Immature natural killer cell (primary cell): ENCODE results near the gene DISC1. TPM values are rescaled to one million over a fixed set of nuclear protein-coding genes. Genes with fewer than 3 reads are reported as not detected.

Source experiments
- DNase-seq, 3 donors: peaks; one replicate each; pipeline ENCODE4 v3.0.0; 2022; ENCODE audit warnings: mixed read lengths in 1 of 3
- H3K27ac Mint-ChIP-seq, 6 donors: one replicate each; pipeline ENCODE4 v1.8.0; 2020; ENCODE audit warnings: mixed read lengths in 6 of 6, mild to moderate bottlenecking in 5 of 6, inconsistent platforms in 4 of 6, moderate library complexity in 3 of 6
- H3K27me3 Mint-ChIP-seq, 3 donors: one replicate each; pipeline ENCODE4 v1.8.0; 2020 to 2021; ENCODE audit warnings: low read depth in 3 of 3, mild to moderate bottlenecking in 3 of 3, mixed read lengths in 3 of 3, moderate library complexity in 3 of 3, inconsistent platforms in 1 of 3
- H3K36me3 Mint-ChIP-seq, 3 donors: one replicate each; pipeline ENCODE4 v1.8.0; 2020; ENCODE audit warnings: mixed read lengths in 3 of 3, inconsistent platforms in 2 of 3, mild to moderate bottlenecking in 2 of 3
- H3K4me1 Mint-ChIP-seq, 2 donors: one replicate each; pipeline ENCODE4 v1.8.0; 2020; ENCODE audit warnings: inconsistent platforms in 2 of 2, mild to moderate bottlenecking in 2 of 2, mixed read lengths in 2 of 2, moderate library complexity in 1 of 2
- H3K4me3 Mint-ChIP-seq, 5 donors: one replicate each; pipeline ENCODE4 v1.8.0; 2020; ENCODE audit warnings: mild to moderate bottlenecking in 5 of 5, mixed read lengths in 5 of 5, inconsistent platforms in 3 of 5, moderate library complexity in 3 of 5
- H3K9me3 Mint-ChIP-seq, 6 donors: one replicate each; pipeline ENCODE4 v1.8.0; 2020; ENCODE audit warnings: mild to moderate bottlenecking in 6 of 6, mixed read lengths in 6 of 6, inconsistent platforms in 4 of 6, moderate library complexity in 3 of 6
- polyA plus RNA-seq, 3 donors: library from polyadenylated mRNA; unstranded; fragments of 300-500 nt; fragmentation: Illumina TruSeq; gene quantifications; one replicate each; pipeline ENCODE4 v1.2.3, GENCODE V29; 2021

DISC1 gene
- polyA plus RNA-seq, 3 donors from 2014 or later, result 1.1 to 1.3 TPM; not detected in 1

- H3K4me3 Mint-ChIP-seq, result no peak overlapping the region
- no peaks in the 10 kb centered on the region for H3K4me1 Mint-ChIP-seq
Observed at GRCh38 chr1:232038706-232039677, 412.4 kb downstream of the DISC1 start.

GRCh38 chr1:232040260-232040659 lies 413.7 kb downstream of the DISC1 start:
- no peak overlapping the region for H3K4me3 Mint-ChIP-seq
- H3K36me3 Mint-ChIP-seq, result no peaks in the 10 kb centered on the region
- H3K27me3 Mint-ChIP-seq, result peaks cover 0 to 1% (median under 1%) of the 10 kb centered on the region in 3 donors
- no peaks in the 10 kb centered on the region for H3K4me1 Mint-ChIP-seq
- no peaks in the 10 kb centered on the region for H3K9me3 Mint-ChIP-seq
- no peak overlapping the region for H3K27ac Mint-ChIP-seq
- no peak for DNase-seq

More at GRCh38 chr1:232038706-232039677, 412.4 kb downstream of the DISC1 start:
- peaks cover 0 to 4% (median 0%) of the 10 kb centered on the region in 3 donors for H3K36me3 Mint-ChIP-seq
- peaks cover 0 to 2% (median 1%) of the 10 kb centered on the region in 3 donors for H3K27me3 Mint-ChIP-seq
- DNase-seq, result no peak
- H3K27ac Mint-ChIP-seq, result no peak overlapping the region
- no peaks in the 10 kb centered on the region for H3K9me3 Mint-ChIP-seq

GRCh38 chr1:232044728-232045127 lies 418.1 kb downstream of the DISC1 start:
- H3K27ac Mint-ChIP-seq, result no peak overlapping the region
- H3K4me1 Mint-ChIP-seq, result no peaks in the 10 kb centered on the region
- H3K36me3 Mint-ChIP-seq, result no peaks in the 10 kb centered on the region
- no peak for DNase-seq
- H3K9me3 Mint-ChIP-seq, result peaks cover 0 to 2% (median 0%) of the 10 kb centered on the region in 6 donors
- peaks cover 0 to 4% (median 1%) of the 10 kb centered on the region in 3 donors for H3K27me3 Mint-ChIP-seq
- no peak overlapping the region for H3K4me3 Mint-ChIP-seq

- Mint-ChIP-seq H3K27me3 (peaks cover 0 to 4% (median 1%) of the 10 kb centered on the region in 3 donors), H3K36me3 (no peaks in the 10 kb centered on the region), H3K9me3 (peaks cover 0 to 4% (median 0%) of the 10 kb centered on the region in 6 donors), H3K27ac (no peak overlapping the region), H3K4me3 (no peak overlapping the region), H3K4me1 (no peaks in the 10 kb centered on the region)
- DNase-seq, result no peak
Observed at GRCh38 chr1:232045139-232045994, 418.8 kb downstream of the DISC1 start.

GRCh38 chr1:232046451-232047306 lies 420.1 kb downstream of the DISC1 start:
- Mint-ChIP-seq H3K27me3 (peaks cover 0 to 4% (median 1%) of the 10 kb centered on the region in 3 donors), H3K9me3 (peaks cover 0 to 8% (median 0%) of the 10 kb centered on the region in 6 donors), H3K4me1 (no peaks in the 10 kb centered on the region), H3K27ac (no peak overlapping the region), H3K4me3 (no peak overlapping the region), H3K36me3 (no peaks in the 10 kb centered on the region)
- no peak for DNase-seq

- Mint-ChIP-seq H3K27me3 (peaks cover 0 to 4% (median 1%) of the 10 kb centered on the region in 3 donors), H3K36me3 (no peaks in the 10 kb centered on the region), H3K4me1 (no peaks in the 10 kb centered on the region), H3K4me3 (no peak overlapping the region), H3K9me3 (peaks cover 0 to 8% (median 0%) of the 10 kb centered on the region in 6 donors), H3K27ac (no peak overlapping the region)
- DNase-seq, result no peak
Observed at GRCh38 chr1:232047473-232047872, 420.9 kb downstream of the DISC1 start.

- H3K9me3 Mint-ChIP-seq, result peaks cover 0 to 8% (median 0%) of the 10 kb centered on the region in 6 donors
- H3K27me3 Mint-ChIP-seq, result peaks cover 0 to 4% (median 0%) of the 10 kb centered on the region in 3 donors
- DNase-seq, result no peak
- no peak overlapping the region for H3K27ac Mint-ChIP-seq
- H3K4me1 Mint-ChIP-seq, result no peaks in the 10 kb centered on the region
- no peaks in the 10 kb centered on the region for H3K36me3 Mint-ChIP-seq
- no peak overlapping the region for H3K4me3 Mint-ChIP-seq
Observed at GRCh38 chr1:232048481-232048880, 421.9 kb downstream of the DISC1 start.

- Mint-ChIP-seq H3K4me3 (no peak overlapping the region), H3K27me3 (peaks cover 0 to 4% (median 0%) of the 10 kb centered on the region in 3 donors), H3K9me3 (peaks cover 0 to 8% (median 0%) of the 10 kb centered on the region in 6 donors), H3K27ac (no peak overlapping the region), H3K4me1 (no peaks in the 10 kb centered on the region), H3K36me3 (no peaks in the 10 kb centered on the region)
- DNase-seq, result no peak
Observed at GRCh38 chr1:232049335-232049734, 422.7 kb downstream of the DISC1 start.

GRCh38 chr1:232057217-232057895 lies 430.8 kb downstream of the DISC1 start:
- no peak for DNase-seq
- H3K27me3 Mint-ChIP-seq, result peaks cover 0 to 2% (median 2%) of the 10 kb centered on the region in 3 donors
- H3K4me1 Mint-ChIP-seq, result no peaks in the 10 kb centered on the region
- H3K9me3 Mint-ChIP-seq, result no peaks in the 10 kb centered on the region
- H3K36me3 Mint-ChIP-seq, result no peaks in the 10 kb centered on the region
- H3K27ac Mint-ChIP-seq, result no peak overlapping the region
- no peak overlapping the region for H3K4me3 Mint-ChIP-seq

- peaks cover 0 to 2% (median 2%) of the 10 kb centered on the region in 3 donors for H3K27me3 Mint-ChIP-seq
- H3K36me3 Mint-ChIP-seq, result no peaks in the 10 kb centered on the region
Observed at GRCh38 chr1:232057896-232058274, 431.3 kb downstream of the DISC1 start.

GRCh38 chr1:232059726-232060374 lies 433.3 kb downstream of the DISC1 start:
- H3K9me3 Mint-ChIP-seq, result no peaks in the 10 kb centered on the region
- peaks cover 0 to 4% (median 2%) of the 10 kb centered on the region in 3 donors for H3K27me3 Mint-ChIP-seq
- H3K4me1 Mint-ChIP-seq, result no peaks in the 10 kb centered on the region
- DNase-seq, result no peak
- H3K27ac Mint-ChIP-seq, result no peak overlapping the region
- H3K36me3 Mint-ChIP-seq, result no peaks in the 10 kb centered on the region
- H3K4me3 Mint-ChIP-seq, result no peak overlapping the region

More at GRCh38 chr1:232057896-232058274, 431.3 kb downstream of the DISC1 start:
- Mint-ChIP-seq H3K9me3 (no peaks in the 10 kb centered on the region), H3K4me1 (no peaks in the 10 kb centered on the region), H3K4me3 (no peak overlapping the region), H3K27ac (no peak overlapping the region)
- no peak for DNase-seq

- H3K9me3 Mint-ChIP-seq, result no peaks in the 10 kb centered on the region
- DNase-seq, result no peak
- no peak overlapping the region for H3K4me3 Mint-ChIP-seq
- H3K4me1 Mint-ChIP-seq, result no peaks in the 10 kb centered on the region
- no peak overlapping the region for H3K27ac Mint-ChIP-seq
- no peaks in the 10 kb centered on the region for H3K36me3 Mint-ChIP-seq
- peaks cover 0 to 4% (median 0%) of the 10 kb centered on the region in 3 donors for H3K27me3 Mint-ChIP-seq
Observed at GRCh38 chr1:232062967-232063366, 436.4 kb downstream of the DISC1 start.
